GM18499 (cell line): ENCODE data around the gene DCLK2.

Experiments
- ATAC-seq: cut with Tn5 transposase; IDR thresholded peaks from one replicate; pipeline ENCODE4 v1.9.1; 2021; ENCODE audit warnings: moderate number of reproducible peaks; ENCODE audit not compliant: insufficient read depth, unreplicated experiment

The DCLK2 gene

GRCh38 chr4:150299816-150300215 lies 221.6 kb downstream of the DCLK2 start:
- no peak for ATAC-seq

GRCh38 chr4:150302553-150302952 lies 224.3 kb downstream of the DCLK2 start:
- ATAC-seq: no peak

DNA sequence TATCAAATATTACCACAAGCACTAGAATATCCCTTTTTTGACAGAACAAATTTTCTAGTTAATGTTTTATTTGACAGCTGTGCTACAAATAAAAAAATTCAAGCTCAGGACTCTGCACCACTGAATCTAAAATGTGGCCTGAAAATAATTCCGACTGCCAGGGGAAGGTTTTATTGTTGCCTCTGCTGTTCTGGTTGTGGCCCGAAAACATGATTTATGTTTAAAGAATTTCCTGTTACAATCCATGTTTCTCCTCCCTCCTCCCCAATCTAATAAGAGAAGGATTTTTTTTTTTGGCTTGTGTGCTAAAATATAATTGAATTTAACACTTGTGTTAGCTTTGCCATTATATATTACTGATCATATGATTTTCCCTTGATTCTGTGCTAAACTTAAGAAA lies 227.8 kb downstream of the DCLK2 start:
- ATAC-seq: no peak

- ATAC-seq: no peak
These were observed 228.5 kb downstream of the DCLK2 start for GRCh38 chr4:150306719-150307118.
